WTC11 (cell line): ENCODE results near the gene FXYD3. TPM values are rescaled to one million over a fixed set of nuclear protein-coding genes. Genes with fewer than 3 reads are reported as not detected.

ENCODE experiments used
- ATAC-seq: fragments of 200-7000 bp; cut with Tn5 transposase; 2 replicates; pipeline ENCODE4 v1.10.0; 2021; ENCODE audit warnings: mild to moderate bottlenecking, moderate library complexity
- CTCF ChIA-PET: fragments of 300-600 bp; sonication (Branson Sonifier 250); formaldehyde crosslinking; loops from one replicate; lab custom pipeline; 2021; ENCODE audit warnings: antibody characterized with exemption; lab: Charles Lee
- POLR2A ChIA-PET: fragments of 350-600 bp; sonication (Branson Sonifier 250); formaldehyde crosslinking; loops from one replicate; lab custom pipeline; 2021; ENCODE audit warnings: antibody characterized with exemption; lab: Charles Lee
- DNase-seq: peaks from one replicate; pipeline ENCODE4 v3.0.0; 2021; ENCODE audit warnings: low spot score
- H3K27ac Mint-ChIP-seq: 2 replicates; pipeline ENCODE4 v1.8.0; 2021; ENCODE audit warnings: mixed read lengths
- H3K27me3 Mint-ChIP-seq: 2 replicates; pipeline ENCODE4 v1.8.0; 2021; ENCODE audit warnings: low read depth, mild to moderate bottlenecking, moderate library complexity, mixed read lengths
- H3K36me3 Mint-ChIP-seq: 2 replicates; pipeline ENCODE4 v1.8.0; 2021; ENCODE audit warnings: mixed read lengths
- H3K4me1 Mint-ChIP-seq: 2 replicates; pipeline ENCODE4 v1.8.0; 2022; ENCODE audit warnings: mixed read lengths
- H3K4me3 Mint-ChIP-seq: 2 replicates; pipeline ENCODE4 v1.8.0; 2021; ENCODE audit warnings: mild to moderate bottlenecking, moderate library complexity, mixed read lengths
- H3K9me3 Mint-ChIP-seq: 2 replicates; pipeline ENCODE4 v1.8.0; 2021; ENCODE audit warnings: mixed read lengths
- ESRRA ChIP-seq: sonication (generic); formaldehyde crosslinking; IDR thresholded peaks from 2 replicates; pipeline ENCODE4 v1.8.1; 2022; ENCODE audit warnings: mild to moderate bottlenecking, missing genetic modification reagents, borderline replicate concordance
- FOXP1 ChIP-seq: sonication (generic); formaldehyde crosslinking; IDR thresholded peaks from 2 replicates; pipeline ENCODE4 v1.8.0; 2022; ENCODE audit warnings: missing genetic modification reagents, mild to moderate bottlenecking, moderate library complexity, borderline replicate concordance
- GABPB1 ChIP-seq: sonication (generic); formaldehyde crosslinking; IDR thresholded peaks from 2 replicates; pipeline ENCODE4 v1.8.1; 2023; ENCODE audit warnings: mild to moderate bottlenecking, missing genetic modification reagents
- GRHL2 ChIP-seq: fragments of 250-450 bp; sonication (Bioruptor Pico); IDR thresholded peaks from 2 replicates; pipeline ENCODE4 v1.8.0; 2022; ENCODE audit warnings: mild to moderate bottlenecking, moderate library complexity; ENCODE audit not compliant: insufficient replicate concordance, severe bottlenecking
- GTF2I ChIP-seq: fragments of 250-450 bp; sonication (Bioruptor Pico); conservative IDR thresholded peaks from 2 replicates; pipeline ENCODE4 v1.4.0; 2021; ENCODE audit warnings: mild to moderate bottlenecking
- JUN ChIP-seq: sonication (generic); formaldehyde crosslinking; IDR thresholded peaks from 2 replicates; pipeline ENCODE4 v1.8.0; 2023; ENCODE audit warnings: mild to moderate bottlenecking, missing genetic modification reagents
- RELA ChIP-seq: sonication (generic); formaldehyde crosslinking; IDR thresholded peaks from 2 replicates; pipeline ENCODE4 v1.8.1; 2022; ENCODE audit warnings: missing genetic modification reagents, mild to moderate bottlenecking, borderline replicate concordance
- SOX15 ChIP-seq: fragments of 250-450 bp; sonication (Bioruptor Pico); IDR thresholded peaks from 2 replicates; pipeline ENCODE4 v1.9.0; 2021; ENCODE audit warnings: mild to moderate bottlenecking
- ZNF121 ChIP-seq: sonication (generic); formaldehyde crosslinking; IDR thresholded peaks from 2 replicates; pipeline ENCODE4 v1.8.0; 2023; ENCODE audit warnings: missing genetic modification reagents
- ZNF232 ChIP-seq: sonication (generic); formaldehyde crosslinking; IDR thresholded peaks from 2 replicates; pipeline ENCODE4 v1.8.0; 2022; ENCODE audit warnings: mild to moderate bottlenecking, missing genetic modification reagents
- total RNA-seq: library from RNA; stranded (reverse); gene quantifications from 3 replicates; pipeline ENCODE4 v1.2.3, GENCODE V29; 2021
- TF ChIP-seq, protein P1 (sequence below): sonication (generic); formaldehyde crosslinking; IDR thresholded peaks from 2 replicates; pipeline ENCODE4 v1.8.0; 2022; ENCODE audit warnings: mild to moderate bottlenecking, missing genetic modification reagents
- TF ChIP-seq, protein P2 (sequence below): sonication (generic); formaldehyde crosslinking; IDR thresholded peaks from 2 replicates; pipeline ENCODE4 v1.8.1; 2022; ENCODE audit warnings: low read depth, missing genetic modification reagents, borderline replicate concordance
- TF ChIP-seq, protein P3 (sequence below): sonication (generic); formaldehyde crosslinking; IDR thresholded peaks from 2 replicates; pipeline ENCODE4 v1.8.0; 2023; ENCODE audit warnings: missing genetic modification reagents, mild to moderate bottlenecking, borderline replicate concordance

Gene FXYD3
- total RNA-seq, 1 experiment from 2014 or later, result 1.8 TPM

- TF ChIP-seq RELA, result no peak
- TF ChIP-seq, protein P1, sequence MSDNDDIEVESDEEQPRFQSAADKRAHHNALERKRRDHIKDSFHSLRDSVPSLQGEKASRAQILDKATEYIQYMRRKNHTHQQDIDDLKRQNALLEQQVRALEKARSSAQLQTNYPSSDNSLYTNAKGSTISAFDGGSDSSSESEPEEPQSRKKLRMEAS, result peak; percentile 50; the same call in 1 of the 2 replicates
- Mint-ChIP-seq H3K4me1 (peaks cover 31% of the 10 kb centered on the region), H3K36me3 (no peaks in the 10 kb centered on the region), H3K9me3 (no peaks in the 10 kb centered on the region), H3K27ac (peak overlapping the region; percentile 41; the same call in 1 of the 2 replicates), H3K27me3 (peaks cover 4% of the 10 kb centered on the region), H3K4me3 (peak overlapping the region; percentile 40)
- ATAC-seq, result peak; percentile 63
- DNase-seq, result peak; percentile 75
- CTCF ChIA-PET, result interaction anchor here (0.9 to 5.8 kb wide), 9 partner anchors 9 to 80 kb away, joined by 3 to 46 read pairs (median 5); partner anchors contain the start of genes FXYD3 and LGI4
- POLR2A ChIA-PET, result interaction anchor here (0.6 kb wide), 1 partner anchor 18 kb away, joined by 3 read pairs; no protein-coding TSS in a partner anchor
These were observed 8.8 kb downstream of the FXYD3 start for GRCh38 chr19:35124098-35125060.

- no peaks in the 10 kb centered on the region for H3K9me3 Mint-ChIP-seq
- H3K27ac Mint-ChIP-seq, result no peak overlapping the region
- ChIA-PET CTCF (interaction anchor here (0.7 to 5.8 kb wide), 7 partner anchors 9 to 58 kb away, joined by 3 to 46 read pairs (median 5); partner anchors contain the start of genes FXYD3 and LGI4), POLR2A (no interaction called here)
- no peak for ATAC-seq
- H3K27me3 Mint-ChIP-seq, result peaks cover 4% of the 10 kb centered on the region
- no peaks in the 10 kb centered on the region for H3K36me3 Mint-ChIP-seq
- TF ChIP-seq GTF2I, result no peak
- no peak for TF ChIP-seq GRHL2 (CRISPR knock-in tag)
- no peak for TF ChIP-seq JUN (CRISPR knock-in tag)
- TF ChIP-seq FOXP1, result no peak
- TF ChIP-seq ZNF121 (CRISPR knock-in tag), result no peak
- TF ChIP-seq SOX15 (CRISPR knock-in tag), result no peak
- TF ChIP-seq ESRRA (CRISPR knock-in tag), result no peak
- no peak for TF ChIP-seq ZNF232 (CRISPR knock-in tag)
- TF ChIP-seq GABPB1 (CRISPR knock-in tag), result no peak
- H3K4me3 Mint-ChIP-seq, result no peak overlapping the region
- peaks cover 27% of the 10 kb centered on the region for H3K4me1 Mint-ChIP-seq
- no peak for DNase-seq
These were observed 9.7 kb downstream of the FXYD3 start for GRCh38 chr19:35125270-35125717.

GRCh38 chr19:35125749-35126623, 10.4 kb downstream of the FXYD3 start:
- DNase-seq (no peak), ATAC-seq (no peak)
- Mint-ChIP-seq H3K27ac (peak overlapping the region; percentile 66), H3K36me3 (no peaks in the 10 kb centered on the region), H3K4me3 (no peak overlapping the region), H3K4me1 (peaks cover 27% of the 10 kb centered on the region), H3K27me3 (peaks cover 4% of the 10 kb centered on the region), H3K9me3 (no peaks in the 10 kb centered on the region)
- ChIA-PET CTCF (interaction anchor here (0.7 to 5.8 kb wide), 10 partner anchors 8 to 82 kb away, joined by 3 to 46 read pairs (median 5); partner anchors contain the start of genes FXYD1, FXYD3 and LGI4), POLR2A (no interaction called here)
- TF ChIP-seq, protein P2, sequence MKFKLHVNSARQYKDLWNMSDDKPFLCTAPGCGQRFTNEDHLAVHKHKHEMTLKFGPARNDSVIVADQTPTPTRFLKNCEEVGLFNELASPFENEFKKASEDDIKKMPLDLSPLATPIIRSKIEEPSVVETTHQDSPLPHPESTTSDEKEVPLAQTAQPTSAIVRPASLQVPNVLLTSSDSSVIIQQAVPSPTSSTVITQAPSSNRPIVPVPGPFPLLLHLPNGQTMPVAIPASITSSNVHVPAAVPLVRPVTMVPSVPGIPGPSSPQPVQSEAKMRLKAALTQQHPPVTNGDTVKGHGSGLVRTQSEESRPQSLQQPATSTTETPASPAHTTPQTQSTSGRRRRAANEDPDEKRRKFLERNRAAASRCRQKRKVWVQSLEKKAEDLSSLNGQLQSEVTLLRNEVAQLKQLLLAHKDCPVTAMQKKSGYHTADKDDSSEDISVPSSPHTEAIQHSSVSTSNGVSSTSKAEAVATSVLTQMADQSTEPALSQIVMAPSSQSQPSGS, result no peak
- TF ChIP-seq, protein P3, sequence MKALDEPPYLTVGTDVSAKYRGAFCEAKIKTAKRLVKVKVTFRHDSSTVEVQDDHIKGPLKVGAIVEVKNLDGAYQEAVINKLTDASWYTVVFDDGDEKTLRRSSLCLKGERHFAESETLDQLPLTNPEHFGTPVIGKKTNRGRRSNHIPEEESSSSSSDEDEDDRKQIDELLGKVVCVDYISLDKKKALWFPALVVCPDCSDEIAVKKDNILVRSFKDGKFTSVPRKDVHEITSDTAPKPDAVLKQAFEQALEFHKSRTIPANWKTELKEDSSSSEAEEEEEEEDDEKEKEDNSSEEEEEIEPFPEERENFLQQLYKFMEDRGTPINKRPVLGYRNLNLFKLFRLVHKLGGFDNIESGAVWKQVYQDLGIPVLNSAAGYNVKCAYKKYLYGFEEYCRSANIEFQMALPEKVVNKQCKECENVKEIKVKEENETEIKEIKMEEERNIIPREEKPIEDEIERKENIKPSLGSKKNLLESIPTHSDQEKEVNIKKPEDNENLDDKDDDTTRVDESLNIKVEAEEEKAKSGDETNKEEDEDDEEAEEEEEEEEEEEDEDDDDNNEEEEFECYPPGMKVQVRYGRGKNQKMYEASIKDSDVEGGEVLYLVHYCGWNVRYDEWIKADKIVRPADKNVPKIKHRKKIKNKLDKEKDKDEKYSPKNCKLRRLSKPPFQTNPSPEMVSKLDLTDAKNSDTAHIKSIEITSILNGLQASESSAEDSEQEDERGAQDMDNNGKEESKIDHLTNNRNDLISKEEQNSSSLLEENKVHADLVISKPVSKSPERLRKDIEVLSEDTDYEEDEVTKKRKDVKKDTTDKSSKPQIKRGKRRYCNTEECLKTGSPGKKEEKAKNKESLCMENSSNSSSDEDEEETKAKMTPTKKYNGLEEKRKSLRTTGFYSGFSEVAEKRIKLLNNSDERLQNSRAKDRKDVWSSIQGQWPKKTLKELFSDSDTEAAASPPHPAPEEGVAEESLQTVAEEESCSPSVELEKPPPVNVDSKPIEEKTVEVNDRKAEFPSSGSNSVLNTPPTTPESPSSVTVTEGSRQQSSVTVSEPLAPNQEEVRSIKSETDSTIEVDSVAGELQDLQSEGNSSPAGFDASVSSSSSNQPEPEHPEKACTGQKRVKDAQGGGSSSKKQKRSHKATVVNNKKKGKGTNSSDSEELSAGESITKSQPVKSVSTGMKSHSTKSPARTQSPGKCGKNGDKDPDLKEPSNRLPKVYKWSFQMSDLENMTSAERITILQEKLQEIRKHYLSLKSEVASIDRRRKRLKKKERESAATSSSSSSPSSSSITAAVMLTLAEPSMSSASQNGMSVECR (CRISPR knock-in tag), result no peak
- TF ChIP-seq RELA, result 0 out of 2 replicates have a peak, but pooled peaks have one; percentile 17
